Measurements from ENCODE around the gene NFIX. TPM values are rescaled to one million over a fixed set of nuclear protein-coding genes. Genes with fewer than 3 reads are reported as not detected.
"Not testable (repeated sequence)": the region's sequence is repeated elsewhere in the genome, so short reads cannot be mapped to it uniquely, and the experiment has no call there.

Gene NFIX
- total and polyA plus RNA-seq, 12 donors, result 1.3 to 72.8 (median 28.6) TPM

DNA sequence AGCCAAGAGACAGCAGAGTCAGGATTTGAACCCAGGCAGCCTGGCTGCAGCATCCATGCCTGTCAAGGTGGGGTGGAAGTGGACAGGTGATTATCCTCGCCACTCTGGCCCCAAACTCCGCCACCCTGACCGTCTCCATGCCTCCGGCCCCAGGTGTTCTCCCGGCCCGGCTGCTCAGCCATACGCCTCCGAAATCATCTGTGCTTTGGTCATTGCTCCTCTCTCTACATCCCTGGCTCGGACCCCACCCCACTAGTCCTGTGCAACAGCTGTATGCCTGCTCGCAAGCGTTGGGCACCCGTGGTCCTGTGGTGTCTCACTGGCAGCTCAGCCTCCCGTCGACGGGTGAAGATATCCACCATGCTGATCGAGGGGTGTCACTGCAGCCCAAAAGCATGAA is 22.0 kb upstream of the NFIX start:
- Histone ChIP-seq H3K9me3 (replicated peaks in 1 of 3) (no peaks in the 10 kb centered on the region), H3K27ac (no peak overlapping the region), H3K36me3 (replicated peaks in 1 of 2) (no peaks in the 10 kb centered on the region), H3K27me3 (no peaks in the 10 kb centered on the region), H3K4me1 (replicated peaks in 1 of 2) (peaks cover 0 to 8% of the 10 kb centered on the region in 2 donors), H3K4me3 (no peak overlapping the region)
- TF ChIP-seq, protein P1, sequence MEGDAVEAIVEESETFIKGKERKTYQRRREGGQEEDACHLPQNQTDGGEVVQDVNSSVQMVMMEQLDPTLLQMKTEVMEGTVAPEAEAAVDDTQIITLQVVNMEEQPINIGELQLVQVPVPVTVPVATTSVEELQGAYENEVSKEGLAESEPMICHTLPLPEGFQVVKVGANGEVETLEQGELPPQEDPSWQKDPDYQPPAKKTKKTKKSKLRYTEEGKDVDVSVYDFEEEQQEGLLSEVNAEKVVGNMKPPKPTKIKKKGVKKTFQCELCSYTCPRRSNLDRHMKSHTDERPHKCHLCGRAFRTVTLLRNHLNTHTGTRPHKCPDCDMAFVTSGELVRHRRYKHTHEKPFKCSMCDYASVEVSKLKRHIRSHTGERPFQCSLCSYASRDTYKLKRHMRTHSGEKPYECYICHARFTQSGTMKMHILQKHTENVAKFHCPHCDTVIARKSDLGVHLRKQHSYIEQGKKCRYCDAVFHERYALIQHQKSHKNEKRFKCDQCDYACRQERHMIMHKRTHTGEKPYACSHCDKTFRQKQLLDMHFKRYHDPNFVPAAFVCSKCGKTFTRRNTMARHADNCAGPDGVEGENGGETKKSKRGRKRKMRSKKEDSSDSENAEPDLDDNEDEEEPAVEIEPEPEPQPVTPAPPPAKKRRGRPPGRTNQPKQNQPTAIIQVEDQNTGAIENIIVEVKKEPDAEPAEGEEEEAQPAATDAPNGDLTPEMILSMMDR (IDR thresholded peaks at IDR 0.05), result no peak
- TF ChIP-seq POLR2A (IDR thresholded peaks at IDR 0.05), result no peak
- no peak for DNase-seq
- 84 to 92% (median 89%) methylated on average over 14 to 16 of the region's 16 CpGs for WGBS, 4 donors
- intact Hi-C loops (cut with DNase I), result no loop called here

DNA sequence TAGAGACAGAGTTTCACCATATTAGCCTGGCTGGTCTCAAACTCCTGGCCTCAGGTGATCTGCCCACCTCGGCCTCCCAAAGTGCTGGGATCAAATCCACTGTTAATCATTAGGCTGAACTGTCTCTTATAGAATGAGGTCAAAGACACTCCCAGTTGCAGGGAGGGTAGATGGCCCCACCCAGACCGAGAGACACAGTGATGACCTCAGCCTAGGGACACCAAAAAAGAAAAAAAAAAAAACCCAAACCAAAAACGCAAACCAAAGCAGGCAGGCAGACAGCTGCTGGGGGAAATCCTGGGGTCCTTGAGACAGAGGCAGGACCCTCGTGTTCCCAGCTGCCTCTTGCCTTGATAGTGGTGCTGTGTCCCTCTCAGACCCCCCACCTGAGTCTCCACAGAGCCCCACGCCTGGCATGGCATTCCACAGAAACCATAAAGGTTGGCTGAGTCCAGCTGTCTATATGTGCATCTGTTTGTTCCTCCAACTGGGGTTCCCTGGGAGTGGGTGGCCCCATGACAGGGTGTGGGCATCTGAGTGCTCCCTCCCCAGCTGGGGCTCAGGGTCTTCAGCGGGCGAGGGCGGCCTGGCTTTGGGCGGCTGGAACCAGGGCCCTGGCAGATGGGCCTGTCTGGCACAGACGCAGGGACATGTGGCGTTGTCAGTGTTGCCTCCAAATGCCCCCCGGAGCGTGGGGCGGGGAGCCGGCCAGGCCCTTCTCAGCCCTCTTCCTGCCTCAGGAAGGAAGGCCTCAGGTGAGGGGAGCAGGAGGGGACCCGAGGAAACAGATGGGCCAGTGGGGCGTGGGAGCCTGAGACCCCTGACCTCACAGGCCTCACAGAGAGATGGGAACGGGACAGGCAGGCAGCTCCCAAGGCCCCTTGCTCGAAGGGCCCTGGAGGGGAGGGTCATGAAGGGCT is 20.7 kb upstream of the NFIX start:
- TF ChIP-seq, protein P1 (IDR thresholded peaks at IDR 0.05), result no peak
- no peak for TF ChIP-seq POLR2A (IDR thresholded peaks at IDR 0.05)
- Histone ChIP-seq H3K27ac (no peak overlapping the region), H3K9me3 (replicated peaks in 1 of 3) (no peaks in the 10 kb centered on the region), H3K27me3 (no peaks in the 10 kb centered on the region), H3K4me3 (no peak overlapping the region), H3K4me1 (replicated peaks in 1 of 2) (peaks cover 0 to 4% of the 10 kb centered on the region in 2 donors), H3K36me3 (replicated peaks in 1 of 2) (no peaks in the 10 kb centered on the region)
- WGBS, 4 donors, result 42 to 74% (median 65%) methylated on average over 4 to 19 of the region's 19 CpGs
- intact Hi-C loops (cut with DNase I), result no loop called here
- DNase-seq, result no peak

GRCh38 chr19:12975221-12975741 is 20.0 kb upstream of the NFIX start:
- no peak for DNase-seq
- WGBS, 4 donors, result 40 to 66% (median 61%) methylated on average over 1 to 17 of the region's 17 CpGs; no CpG with 5 or more reads in 1 of the 4 donors
- TF ChIP-seq, protein P1 (IDR thresholded peaks at IDR 0.05), result no peak
- TF ChIP-seq POLR2A (IDR thresholded peaks at IDR 0.05), result no peak
- no peaks in the 10 kb centered on the region for H3K4me1 ChIP-seq (replicated peaks in 1 of 2)
- H3K27me3 ChIP-seq, result no peaks in the 10 kb centered on the region
- no peak overlapping the region for H3K4me3 ChIP-seq
- H3K9me3 ChIP-seq (replicated peaks in 1 of 3), result no peaks in the 10 kb centered on the region
- H3K27ac ChIP-seq, result no peak overlapping the region
- intact Hi-C loops (cut with DNase I), result no loop called here
- no peaks in the 10 kb centered on the region for H3K36me3 ChIP-seq (replicated peaks in 1 of 2)

DNA sequence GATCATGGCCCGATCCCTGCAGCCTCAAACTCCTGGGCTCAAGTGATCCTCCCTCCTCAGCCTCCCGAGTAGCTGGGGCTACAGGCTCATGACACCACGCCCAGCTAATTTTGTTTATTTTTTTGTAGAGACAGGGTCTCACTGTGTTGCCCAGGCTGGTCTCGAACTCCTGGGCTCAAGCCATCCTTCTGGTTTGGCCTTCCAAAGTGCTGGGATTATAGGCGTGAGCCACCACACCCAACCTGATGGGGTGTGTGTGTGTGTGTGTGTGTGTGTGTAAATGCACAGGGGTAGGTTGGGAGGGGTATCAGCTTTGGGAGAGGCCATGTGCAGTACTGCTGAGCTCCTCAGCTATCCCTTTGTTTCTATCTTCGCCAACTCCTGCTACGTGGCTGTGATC is 19.2 kb upstream of the NFIX start:
- H3K4me1 ChIP-seq (replicated peaks in 1 of 2); H3K36me3 ChIP-seq (replicated peaks in 1 of 2); DNase-seq; intact Hi-C loops (cut with DNase I); H3K27ac ChIP-seq; H3K4me3 ChIP-seq; H3K27me3 ChIP-seq; H3K9me3 ChIP-seq (replicated peaks in 1 of 3): not testable (repeated sequence)
- WGBS, 4 donors, result 69 to 82% (median 74%) methylated on average over 6 to 7 of the region's 7 CpGs

Measured in adrenal gland (tissue), 12 donors.